HCT116 (cell line): ENCODE measurements around the gene BMX. TPM values are rescaled to one million over a fixed set of nuclear protein-coding genes. Genes with fewer than 3 reads are reported as not detected.

ENCODE experiments used
- ATAC-seq: fragments of 200-7000 bp; cut with Tn5 transposase; 2 replicates; pipeline ENCODE4 v1.9.1; 2020; ENCODE audit warnings: mild to moderate bottlenecking, moderate library complexity
- BruUV-seq: library from RNA; stranded (reverse); fragments of 400-500 nt; replicated peaks from 2 replicates; lab custom pipeline; 2021; lab: Mats Ljungman, UMichigan
- CTCF ChIA-PET: fragments of 300-600 bp; sonication (Branson Sonifier 250); formaldehyde crosslinking; loops from one replicate; lab custom pipeline; 2021; ENCODE audit warnings: antibody characterized with exemption; lab: Charles Lee
- POLR2A ChIA-PET: fragments of 300-600, 350-600 bp; sonication (Branson Sonifier 250); formaldehyde crosslinking; loops from one replicate; lab custom pipeline; 2021; ENCODE audit warnings: antibody characterized with exemption; lab: Charles Lee
- RAD21 ChIA-PET, 2 experiments: fragments of 300-600 bp; sonication (Branson Sonifier 250); formaldehyde crosslinking; loops; one replicate each; lab custom pipeline; 2023; ENCODE audit warnings: low total read pairs in 2 of 2; ENCODE audit not compliant: uncharacterized antibody in 2 of 2, unreplicated experiment in 2 of 2, low non-redundant PET in 1 of 2; lab: Charles Lee
- DNase-seq: peaks from one replicate; pipeline ENCODE4 v3.0.0-alpha.2; 2010; ENCODE audit warnings: low read depth, low spot score
- H2AFZ ChIP-seq: fragments of 200-600 bp; shearing (Covaris generic), sonication (generic); 2 replicates; pipeline ENCODE4 v1.6.1; 2017; ENCODE audit warnings: low read depth, mixed run types, mixed read lengths, antibody characterized with exemption, low read length; ENCODE audit not compliant: poor library complexity, severe bottlenecking
- H3K27ac ChIP-seq: 2 replicates; pipeline ENCODE4 v1.5.1; 2012; ENCODE audit warnings: low read depth, low read length
- H3K27me3 ChIP-seq: fragments of 200-600 bp; sonication (generic); 2 replicates; pipeline ENCODE4 v1.6.1; 2016; ENCODE audit warnings: mixed run types, low read length, mixed read lengths; ENCODE audit not compliant: insufficient read depth
- H3K36me3 ChIP-seq, 2 experiments: fragments of 200-500 bp in 1 of 2; fragments of 200-600 bp in 1 of 2; sonication (Bioruptor generic) in 1 of 2; sonication (generic) in 1 of 2; 2 replicates each; pipeline versions ENCODE4 v1.5.1 to v1.6.1; 2014 to 2016; ENCODE audit warnings: low read length in 2 of 2, inconsistent platforms in 1 of 2, mixed read lengths in 1 of 2, mixed run types in 1 of 2; ENCODE audit not compliant: insufficient read depth in 2 of 2, control insufficient read depth in 1 of 2
- H3K4me1 ChIP-seq, 2 experiments: fragments of 200-600 bp in 1 of 2; sonication (generic) in 1 of 2; 2 replicates each; pipeline versions ENCODE4 v1.5.1 to v1.6.1; 2012 to 2017; ENCODE audit warnings: low read length in 2 of 2, inconsistent platforms in 1 of 2, mild to moderate bottlenecking in 1 of 2, mixed read lengths in 1 of 2, mixed run types in 1 of 2, moderate library complexity in 1 of 2; ENCODE audit not compliant: insufficient read depth in 2 of 2, control insufficient read depth in 1 of 2
- H3K4me2 ChIP-seq: fragments of 200-600 bp; sonication (generic); 2 replicates; pipeline ENCODE4 v1.6.1; 2017; ENCODE audit warnings: mixed run types, low read length, mixed read lengths
- H3K4me3 ChIP-seq, 2 experiments: fragments of 200-600 bp in 1 of 2; sonication (generic) in 1 of 2; replicated peaks in 1 of 2; 2 replicates each; pipeline ENCODE4 v1.5.1; 2011 to 2016; ENCODE audit warnings: low read length in 2 of 2, control low read depth in 1 of 2, low read depth in 1 of 2, mild to moderate bottlenecking in 1 of 2, mixed read lengths in 1 of 2, mixed run types in 1 of 2
- H3K79me2 ChIP-seq: fragments of 200-600 bp; sonication (generic); 2 replicates; pipeline ENCODE4 v1.6.1; 2017; ENCODE audit warnings: mild to moderate bottlenecking, mixed run types, low read length, moderate library complexity, mixed read lengths; ENCODE audit not compliant: insufficient read depth
- H3K9ac ChIP-seq: fragments of 200-600 bp; sonication (generic); 2 replicates; pipeline ENCODE4 v1.6.1; 2016; ENCODE audit warnings: low read length, mixed read lengths
- H3K9me2 ChIP-seq: fragments of 200-600 bp; sonication (generic), shearing (Covaris generic); 2 replicates; pipeline ENCODE4 v1.6.1; 2017; ENCODE audit warnings: mixed run types, mild to moderate bottlenecking, moderate library complexity; ENCODE audit not compliant: insufficient read depth
- H3K9me3 ChIP-seq, 2 experiments: fragments of 200-500 bp in 1 of 2; fragments of 200-600 bp in 1 of 2; sonication (Bioruptor generic) in 1 of 2; sonication (generic) in 1 of 2; 2 replicates each; pipeline ENCODE4 v1.6.1; 2014 to 2017; ENCODE audit warnings: low read length in 2 of 2, mixed read lengths in 2 of 2, inconsistent platforms in 1 of 2, low read depth in 1 of 2, mild to moderate bottlenecking in 1 of 2, mixed run types in 1 of 2, moderate library complexity in 1 of 2; ENCODE audit not compliant: control insufficient read depth in 1 of 2, insufficient read depth in 1 of 2
- H4K20me1 ChIP-seq: fragments of 200-600 bp; sonication (generic), shearing (Covaris generic); 2 replicates; pipeline ENCODE4 v1.6.1; 2017; ENCODE audit warnings: mixed run types, mild to moderate bottlenecking, moderate library complexity; ENCODE audit not compliant: insufficient read depth
- CTCF ChIP-seq, 3 experiments: fragments of 200-600 bp in 1 of 3; sonication (generic) in 1 of 3; IDR thresholded peaks in 2 of 3; conservative IDR thresholded peaks in 1 of 3; 2 replicates each; pipeline ENCODE4 v1.5.1; 2012 to 2017; ENCODE audit warnings: low read depth in 2 of 3, low read length in 2 of 3, antibody characterized with exemption in 1 of 3, borderline replicate concordance in 1 of 3, control low read depth in 1 of 3, mild to moderate bottlenecking in 1 of 3, mixed read lengths in 1 of 3, mixed run types in 1 of 3, moderate library complexity in 1 of 3; ENCODE audit not compliant: insufficient read depth in 1 of 3
- EGR1 ChIP-seq: IDR thresholded peaks from 2 replicates; pipeline ENCODE4 v1.6.1; 2012; ENCODE audit warnings: low read depth
- ELF1 ChIP-seq: IDR thresholded peaks from 2 replicates; pipeline ENCODE4 v1.6.1; 2012; ENCODE audit warnings: low read depth, borderline replicate concordance
- EZH2 ChIP-seq: fragments of 200-600 bp; sonication (generic); IDR thresholded peaks from 2 replicates; pipeline ENCODE4 v1.6.1; 2017; ENCODE audit warnings: antibody characterized with exemption, mixed run types
- FOSL1 ChIP-seq: IDR thresholded peaks from 2 replicates; pipeline ENCODE4 v1.6.1; 2012; ENCODE audit warnings: low read depth
- MAX ChIP-seq: IDR thresholded peaks from 2 replicates; pipeline ENCODE4 v1.6.1; 2012
- POLR2AphosphoS5 ChIP-seq: IDR thresholded peaks from 2 replicates; pipeline ENCODE4 v1.6.1; 2011; ENCODE audit warnings: mild to moderate bottlenecking, low read depth, low read length, moderate library complexity
- REST ChIP-seq: IDR thresholded peaks from 2 replicates; pipeline ENCODE4 v1.6.1; 2012; ENCODE audit warnings: low read depth
- SIN3A ChIP-seq: IDR thresholded peaks from 2 replicates; pipeline ENCODE4 v1.6.1; 2012; ENCODE audit warnings: low read depth
- SRF ChIP-seq: IDR thresholded peaks from 2 replicates; pipeline ENCODE4 v1.6.1; 2012; ENCODE audit warnings: low read depth
- TCF7L2 ChIP-seq: IDR thresholded peaks from 2 replicates; pipeline ENCODE4 v1.7.0; 2011; ENCODE audit warnings: borderline replicate concordance, inconsistent platforms; ENCODE audit not compliant: insufficient read depth, insufficient read length; ENCODE audit errors: extremely low read depth
- intact Hi-C: fragments of 100-400 bp; cut with micrococcal nuclease; formaldehyde crosslinking; loops from 2 replicates; pipeline ENCODE4 v1.10.0; 2022
- total RNA-seq: library from RNA; stranded (reverse); gene quantifications from one replicate; pipeline ENCODE4 v1.2.1, GENCODE V29; 2021; ENCODE audit not compliant: unreplicated experiment

The BMX gene
- total RNA-seq, 1 experiment from 2014 or later = not detected

- no peak overlapping the region for H2AFZ ChIP-seq
- H3K9me3 ChIP-seq = no peaks in the 10 kb centered on the region
- H3K36me3 ChIP-seq = no peaks in the 10 kb centered on the region
- no peaks in the 10 kb centered on the region for H3K9me2 ChIP-seq
- no peaks in the 10 kb centered on the region for H3K27me3 ChIP-seq
- no peak overlapping the region for H3K27ac ChIP-seq
- no TSS peak for BruUV-seq
- ChIA-PET POLR2A (no interaction called here), CTCF (no interaction called here), RAD21 (no interaction called here)
- no peak overlapping the region for H3K4me3 ChIP-seq
- TF ChIP-seq CTCF (IDR thresholded peaks at IDR 0.05 in 2 of 3, conservative IDR thresholded peaks at IDR 0.05 in 1 of 3; ENCODE audit: borderline replicate concordance in 1 of 3, insufficient read depth in 1 of 3, low read depth in 2 of 3, low read length in 2 of 3) (no peak), SIN3A (no peak), POLR2AphosphoS5 (no peak), EGR1 (no peak), ELF1 (no peak), REST (no peak), EZH2 (no peak), SRF (no peak), MAX (no peak), FOSL1 (no peak), TCF7L2 (no peak)
- DNase-seq (no peak), ATAC-seq (no peak)
- intact Hi-C loops = no loop called here
- H3K9ac ChIP-seq = no peak overlapping the region
- no peaks in the 10 kb centered on the region for H4K20me1 ChIP-seq
- no peak overlapping the region for H3K4me2 ChIP-seq
- H3K79me2 ChIP-seq = no peaks in the 10 kb centered on the region
- H3K4me1 ChIP-seq = no peaks in the 10 kb centered on the region
Measured at GRCh38 chrX:15522464-15522863, 21.9 kb downstream of the BMX start.
